SK-N-MC (cell line): Measurements from ENCODE around the gene SNRNP200.

ENCODE experiments used
- EZH2 ChIP-seq: fragments of 200-600 bp; sonication (generic); IDR thresholded peaks from one replicate; pipeline ENCODE4 v1.6.1; 2017; ENCODE audit warnings: antibody characterized with exemption
- FOXP2 ChIP-seq: optimal IDR thresholded peaks from 2 replicates; pipeline ENCODE3; 2011; ENCODE audit warnings: mild to moderate bottlenecking, moderate library complexity; ENCODE audit not compliant: insufficient read depth; ENCODE audit errors: extremely low read length, control extremely low read depth
- POLR2AphosphoS5 ChIP-seq: IDR thresholded peaks from 2 replicates; pipeline ENCODE4 v1.6.1; 2012; ENCODE audit warnings: mild to moderate bottlenecking, low read depth, low read length, borderline replicate concordance

DNA sequence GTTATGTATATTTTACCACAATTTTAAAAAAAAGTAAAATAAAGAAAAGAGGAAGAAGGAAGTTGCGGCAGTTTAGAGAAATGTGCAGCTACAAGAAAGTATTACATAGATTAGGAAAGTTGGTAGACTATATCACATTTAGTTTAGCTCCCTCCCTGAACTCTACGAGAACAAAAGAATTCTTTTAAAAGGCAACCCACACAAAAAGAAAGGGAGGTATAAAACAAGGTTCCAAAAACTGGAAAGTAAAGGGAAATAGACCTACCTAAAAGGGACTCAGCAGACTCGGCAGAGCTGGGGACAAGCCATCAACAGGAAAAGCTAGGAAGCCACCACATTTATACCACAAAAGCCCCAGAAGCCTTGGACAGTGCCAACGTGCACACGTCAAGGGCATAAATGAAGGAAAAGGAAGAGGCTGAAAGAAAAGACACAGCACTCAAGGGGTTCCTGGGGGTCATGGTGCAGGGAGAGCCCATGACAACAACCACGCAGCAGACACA is 48.7 kb downstream of the SNRNP200 start:
- TF ChIP-seq EZH2, result no peak
- TF ChIP-seq POLR2AphosphoS5, result no peak
- TF ChIP-seq FOXP2, result no peak
